GM19395 (cell line): ENCODE results near the gene DSG3.

ENCODE experiments used
- ATAC-seq: cut with Tn5 transposase; IDR thresholded peaks from one replicate; pipeline ENCODE4 v1.9.1; 2021; ENCODE audit warnings: mild to moderate bottlenecking, moderate library complexity; ENCODE audit not compliant: unreplicated experiment

Gene DSG3

GRCh38 chr18:31447530-31448191, at the start of gene DSG3:
Gene DSG3 (plus strand): TSS chr18:31447741. CDS start chr18:31447878, 137 bp downstream.
- ATAC-seq: no peak

- no peak for ATAC-seq
Measured at GRCh38 chr18:31398191-31398590, 49.4 kb upstream of the DSG3 start.

- no peak for ATAC-seq
Measured at GRCh38 chr18:31399306-31400032, 48.1 kb upstream of the DSG3 start.

GRCh38 chr18:31401156-31402025, 46.1 kb upstream of the DSG3 start:
- ATAC-seq: no peak

GRCh38 chr18:31402026-31402373, 45.5 kb upstream of the DSG3 start:
- no peak for ATAC-seq

- ATAC-seq: no peak
Measured at GRCh38 chr18:31403409-31403808, 44.1 kb upstream of the DSG3 start.

GRCh38 chr18:31407649-31408048, 39.9 kb upstream of the DSG3 start:
- ATAC-seq: no peak

GRCh38 chr18:31409276-31409675, 38.3 kb upstream of the DSG3 start:
- ATAC-seq: no peak

- no peak for ATAC-seq
Measured at GRCh38 chr18:31410716-31411483, 36.6 kb upstream of the DSG3 start.

- no peak for ATAC-seq
Measured at GRCh38 chr18:31413137-31413536, 34.4 kb upstream of the DSG3 start.

GRCh38 chr18:31417850-31418249, 29.7 kb upstream of the DSG3 start:
- ATAC-seq: no peak

GRCh38 chr18:31419457-31419932, 28.0 kb upstream of the DSG3 start:
- no peak for ATAC-seq

- no peak for ATAC-seq
Measured at GRCh38 chr18:31420032-31420431, 27.5 kb upstream of the DSG3 start.

GRCh38 chr18:31420524-31420923, 27.0 kb upstream of the DSG3 start:
- ATAC-seq: no peak

GRCh38 chr18:31424383-31424988, 23.1 kb upstream of the DSG3 start:
- peak; percentile 85 for ATAC-seq

GRCh38 chr18:31426021-31426420, 21.5 kb upstream of the DSG3 start:
- no peak for ATAC-seq

- ATAC-seq: no peak
Measured at GRCh38 chr18:31426871-31427406, 20.6 kb upstream of the DSG3 start.

GRCh38 chr18:31428211-31428610, 19.3 kb upstream of the DSG3 start:
- no peak for ATAC-seq

- no peak for ATAC-seq
Measured at GRCh38 chr18:31429623-31430022, 17.9 kb upstream of the DSG3 start.

- ATAC-seq: no peak
Measured at GRCh38 chr18:31430072-31430471, 17.5 kb upstream of the DSG3 start.
